ENCODE measurements around the gene CDC34. TPM values are rescaled to one million over a fixed set of nuclear protein-coding genes. Genes with fewer than 3 reads are reported as not detected.
A peak's percentile ranks its signal among the peaks of the same experiment; 100 is the strongest.

Gene CDC34
- total RNA-seq, 1 donor from 2014 or later = 126 TPM

GRCh38 chr19:511101-511851 is 20.3 kb upstream of the CDC34 start:
- H3K4me1 Mint-ChIP-seq (ENCODE audit: unreplicated experiment) = peaks cover 19% of the 10 kb centered on the region
- peaks cover 21% of the 10 kb centered on the region for H3K27me3 Mint-ChIP-seq (ENCODE audit: unreplicated experiment)
- no peaks in the 10 kb centered on the region for H3K9me3 Mint-ChIP-seq (ENCODE audit: unreplicated experiment)
- TF ChIP-seq CTCF (IDR thresholded peaks at IDR 0.05; ENCODE audit: unreplicated experiment) = no peak
- peak overlapping the region; percentile 47 for H3K4me3 Mint-ChIP-seq (ENCODE audit: unreplicated experiment)
- peak overlapping the region; percentile 36 for H3K27ac Mint-ChIP-seq (ENCODE audit: unreplicated experiment)
- H3K36me3 Mint-ChIP-seq (ENCODE audit: low read depth, unreplicated experiment) = peaks cover 22% of the 10 kb centered on the region
- no peak for DNase-seq (ENCODE audit: low spot score)

GRCh38 chr19:512547-513365 is 18.8 kb upstream of the CDC34 start:
- Mint-ChIP-seq H3K4me3 (ENCODE audit: unreplicated experiment) (no peak overlapping the region), H3K27me3 (ENCODE audit: unreplicated experiment) (peaks cover 21% of the 10 kb centered on the region), H3K27ac (ENCODE audit: unreplicated experiment) (no peak overlapping the region), H3K4me1 (ENCODE audit: unreplicated experiment) (peaks cover 24% of the 10 kb centered on the region), H3K9me3 (ENCODE audit: unreplicated experiment) (no peaks in the 10 kb centered on the region), H3K36me3 (ENCODE audit: low read depth, unreplicated experiment) (peaks cover 22% of the 10 kb centered on the region)
- no peak for TF ChIP-seq CTCF (IDR thresholded peaks at IDR 0.05; ENCODE audit: unreplicated experiment)
- DNase-seq (ENCODE audit: low spot score) = no peak

GRCh38 chr19:513368-514165 is 18.0 kb upstream of the CDC34 start:
- Mint-ChIP-seq H3K27ac (ENCODE audit: unreplicated experiment) (no peak overlapping the region), H3K4me3 (ENCODE audit: unreplicated experiment) (peak overlapping the region; percentile 56), H3K9me3 (ENCODE audit: unreplicated experiment) (no peaks in the 10 kb centered on the region), H3K36me3 (ENCODE audit: low read depth, unreplicated experiment) (peaks cover 20% of the 10 kb centered on the region), H3K27me3 (ENCODE audit: unreplicated experiment) (peaks cover 16% of the 10 kb centered on the region), H3K4me1 (ENCODE audit: unreplicated experiment) (peaks cover 18% of the 10 kb centered on the region)
- no peak for DNase-seq (ENCODE audit: low spot score)
- TF ChIP-seq CTCF (IDR thresholded peaks at IDR 0.05; ENCODE audit: unreplicated experiment) = no peak

- H3K27me3 Mint-ChIP-seq (ENCODE audit: unreplicated experiment) = peaks cover 12% of the 10 kb centered on the region
- H3K27ac Mint-ChIP-seq (ENCODE audit: unreplicated experiment) = peak overlapping the region; percentile 22
- peaks cover 15% of the 10 kb centered on the region for H3K36me3 Mint-ChIP-seq (ENCODE audit: low read depth, unreplicated experiment)
- peak overlapping the region; percentile 56 for H3K4me3 Mint-ChIP-seq (ENCODE audit: unreplicated experiment)
- peaks cover 17% of the 10 kb centered on the region for H3K4me1 Mint-ChIP-seq (ENCODE audit: unreplicated experiment)
- no peaks in the 10 kb centered on the region for H3K9me3 Mint-ChIP-seq (ENCODE audit: unreplicated experiment)
- TF ChIP-seq CTCF (IDR thresholded peaks at IDR 0.05; ENCODE audit: unreplicated experiment) = no peak
- DNase-seq (ENCODE audit: low spot score) = no peak
Observed at GRCh38 chr19:514166-514663, 17.3 kb upstream of the CDC34 start.
